Upper lobe of left lung (tissue), 6 donors: ENCODE measurements around the gene LHFPL3. TPM values are rescaled to one million over a fixed set of nuclear protein-coding genes. Genes with fewer than 3 reads are reported as not detected.

Source experiments
- ATAC-seq, 2 donors: fragments of 200-7000 bp; cut with Tn5 transposase; one replicate each; pipeline ENCODE4 v1.9.1; 2022; ENCODE audit warnings: mild to moderate bottlenecking in 2 of 2, moderate library complexity in 2 of 2; ENCODE audit not compliant: low FRiP score in 2 of 2
- DNase-seq, 2 donors: peaks; one replicate each; pipeline ENCODE4 v3.0.0-alpha.2; 2019 to 2020
- H3K27ac ChIP-seq, 4 donors: fragments of 200-600 bp; sonication (generic); one replicate each; pipeline ENCODE4 v1.5.1; 2016 to 2019
- H3K27me3 ChIP-seq, 4 donors: fragments of 200-600 bp; sonication (generic); one replicate each; pipeline ENCODE4 v1.5.1; 2017 to 2019
- H3K36me3 ChIP-seq, 4 donors: fragments of 200-600 bp; sonication (generic); one replicate each; pipeline ENCODE4 v1.5.1; 2016 to 2019
- H3K4me1 ChIP-seq, 4 donors: fragments of 200-600 bp; sonication (generic); one replicate each; pipeline ENCODE4 v1.5.1; 2018 to 2019
- H3K4me3 ChIP-seq, 4 donors: fragments of 200-600 bp; sonication (generic); one replicate each; pipeline ENCODE4 v1.5.1; 2017 to 2019; ENCODE audit warnings: mild to moderate bottlenecking in 2 of 4, moderate library complexity in 1 of 4
- H3K9me3 ChIP-seq, 4 donors: fragments of 200-600 bp; sonication (generic); one replicate each; pipeline ENCODE4 v1.5.1; 2018 to 2019
- EP300 ChIP-seq, 4 donors: sonication (generic); formaldehyde crosslinking; IDR thresholded peaks; one replicate each; pipeline ENCODE4 v1.5.1; 2017; ENCODE audit warnings: antibody characterized with exemption in 4 of 4, control low read depth in 2 of 4
- POLR2A ChIP-seq, 4 donors: fragments of 450-650 bp; IDR thresholded peaks; one replicate each; pipeline ENCODE4 v1.5.1; 2016 to 2017; ENCODE audit warnings: antibody characterized with exemption in 4 of 4, mild to moderate bottlenecking in 2 of 4
- POLR2AphosphoS5 ChIP-seq, 2 donors: sonication (generic); formaldehyde crosslinking; IDR thresholded peaks; one replicate each; pipeline ENCODE4 v1.5.1; 2017; ENCODE audit warnings: antibody characterized with exemption in 2 of 2
- WGBS, 2 donors: methylation state at CpG; one replicate each; pipeline ENCODE4 v1.1.5; 2017 to 2018; 5-methylcytosine and 5-hydroxymethylcytosine counted together
- total RNA-seq, 6 donors: library from RNA; depleted of rRNA in 4 of 6; stranded (reverse); fragments of >200 nt in 4 of 6; gene quantifications; one replicate each; pipeline versions ENCODE4 v1.1.0 to v1.2.1, GENCODE V29; 2016 to 2021
- TF ChIP-seq, protein P1 (sequence below), 6 experiments: fragments of 450-650 bp in 4 of 6; fragments of 200-600 bp in 2 of 6; sonication (generic) in 2 of 6; IDR thresholded peaks; one replicate each; pipeline ENCODE4 v1.5.1; 2016 to 2019; ENCODE audit warnings: antibody characterized with exemption in 6 of 6
- donor health status: DM: no; HTN: no; CAD: no; lungs with moderate emphysema.
- donor health status: DM: no; HTN: yes; CAD: no; lungs with severe emphysema.

LHFPL3 gene
- total RNA-seq, 6 donors from 2014 or later, result not detected

DNA sequence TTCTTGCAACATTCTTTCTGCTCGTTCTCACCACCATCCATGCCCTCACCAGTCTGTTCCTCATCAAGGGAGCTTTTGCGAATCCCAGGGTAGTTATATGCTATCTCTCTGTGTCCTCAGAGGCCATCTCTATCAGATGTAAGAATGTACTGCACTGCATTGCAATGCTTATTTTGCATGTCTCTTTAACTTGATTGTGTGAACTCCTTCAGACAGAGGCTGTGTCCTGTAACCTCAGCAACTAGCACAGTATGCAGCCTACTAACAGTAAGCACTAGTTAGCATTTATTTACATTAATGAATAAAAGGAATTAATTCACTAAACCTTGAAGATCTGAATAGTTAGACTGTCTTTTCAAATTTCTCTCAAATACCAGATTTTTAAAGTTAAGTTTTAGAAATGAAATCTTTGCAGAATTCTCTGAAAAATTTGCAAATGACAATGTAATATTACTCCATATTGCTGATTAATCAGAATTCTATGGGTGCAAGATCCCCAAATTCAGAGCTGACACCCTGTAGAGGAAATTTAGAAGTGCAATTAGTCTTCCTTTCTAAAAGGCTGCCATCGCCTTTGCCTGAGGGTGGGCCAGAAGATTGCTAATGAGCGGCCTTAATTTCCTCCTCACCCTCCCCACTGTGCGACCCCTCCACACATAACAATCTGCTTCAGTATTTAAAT lies 10.3 kb upstream of the LHFPL3 start:
- no peak for TF ChIP-seq EP300 (IDR thresholded peaks at IDR 0.05)
- TF ChIP-seq, protein P1, sequence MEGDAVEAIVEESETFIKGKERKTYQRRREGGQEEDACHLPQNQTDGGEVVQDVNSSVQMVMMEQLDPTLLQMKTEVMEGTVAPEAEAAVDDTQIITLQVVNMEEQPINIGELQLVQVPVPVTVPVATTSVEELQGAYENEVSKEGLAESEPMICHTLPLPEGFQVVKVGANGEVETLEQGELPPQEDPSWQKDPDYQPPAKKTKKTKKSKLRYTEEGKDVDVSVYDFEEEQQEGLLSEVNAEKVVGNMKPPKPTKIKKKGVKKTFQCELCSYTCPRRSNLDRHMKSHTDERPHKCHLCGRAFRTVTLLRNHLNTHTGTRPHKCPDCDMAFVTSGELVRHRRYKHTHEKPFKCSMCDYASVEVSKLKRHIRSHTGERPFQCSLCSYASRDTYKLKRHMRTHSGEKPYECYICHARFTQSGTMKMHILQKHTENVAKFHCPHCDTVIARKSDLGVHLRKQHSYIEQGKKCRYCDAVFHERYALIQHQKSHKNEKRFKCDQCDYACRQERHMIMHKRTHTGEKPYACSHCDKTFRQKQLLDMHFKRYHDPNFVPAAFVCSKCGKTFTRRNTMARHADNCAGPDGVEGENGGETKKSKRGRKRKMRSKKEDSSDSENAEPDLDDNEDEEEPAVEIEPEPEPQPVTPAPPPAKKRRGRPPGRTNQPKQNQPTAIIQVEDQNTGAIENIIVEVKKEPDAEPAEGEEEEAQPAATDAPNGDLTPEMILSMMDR (IDR thresholded peaks at IDR 0.05), result no peak
- no peak for TF ChIP-seq POLR2A (IDR thresholded peaks at IDR 0.05)
- no peak for TF ChIP-seq POLR2AphosphoS5 (IDR thresholded peaks at IDR 0.05)
- Histone ChIP-seq H3K4me3 (no peak overlapping the region), H3K27me3 (no peaks in the 10 kb centered on the region), H3K36me3 (no peaks in the 10 kb centered on the region), H3K9me3 (no peaks in the 10 kb centered on the region), H3K4me1 (no peaks in the 10 kb centered on the region), H3K27ac (no peak overlapping the region)
- DNase-seq, result no peak
- ATAC-seq, result no peak
- WGBS, 2 donors, result 72 to 80% methylated on average over 5 of the region's 5 CpGs

DNA sequence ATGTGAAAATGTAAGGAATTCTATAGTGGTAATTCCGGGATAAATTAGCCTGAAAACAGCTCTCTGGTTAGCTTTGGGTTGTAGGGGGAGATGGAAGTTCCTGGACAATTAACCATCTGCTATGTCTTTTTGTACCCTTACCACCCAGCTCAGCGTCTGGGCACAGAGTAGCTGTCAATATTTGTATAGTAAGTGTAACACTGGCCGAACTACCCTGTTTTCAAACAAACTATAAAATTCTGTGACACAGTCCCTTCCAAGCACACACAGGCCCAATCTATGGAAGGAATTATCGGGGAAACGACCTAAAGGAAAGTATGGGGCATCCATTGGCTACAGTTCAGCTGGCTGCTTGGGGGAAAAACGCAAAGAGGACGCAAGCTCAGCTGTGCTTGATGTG lies 869 bp upstream of the LHFPL3 start:
- Histone ChIP-seq H3K4me3 (no peak overlapping the region), H3K9me3 (no peaks in the 10 kb centered on the region), H3K36me3 (no peaks in the 10 kb centered on the region), H3K4me1 (peaks cover 5 to 17% (median 8%) of the 10 kb centered on the region in 4 donors), H3K27me3 (peaks cover 0 to 17% (median 7%) of the 10 kb centered on the region in 4 donors), H3K27ac (no peak overlapping the region)
- 23 to 44% methylated on average over 7 of the region's 7 CpGs for WGBS, 2 donors
- no peak for ATAC-seq
- TF ChIP-seq, protein P1 (IDR thresholded peaks at IDR 0.05), result no peak
- TF ChIP-seq EP300 (IDR thresholded peaks at IDR 0.05) (no peak), POLR2AphosphoS5 (IDR thresholded peaks at IDR 0.05) (no peak), POLR2A (IDR thresholded peaks at IDR 0.05) (no peak)
- no peak for DNase-seq

DNA sequence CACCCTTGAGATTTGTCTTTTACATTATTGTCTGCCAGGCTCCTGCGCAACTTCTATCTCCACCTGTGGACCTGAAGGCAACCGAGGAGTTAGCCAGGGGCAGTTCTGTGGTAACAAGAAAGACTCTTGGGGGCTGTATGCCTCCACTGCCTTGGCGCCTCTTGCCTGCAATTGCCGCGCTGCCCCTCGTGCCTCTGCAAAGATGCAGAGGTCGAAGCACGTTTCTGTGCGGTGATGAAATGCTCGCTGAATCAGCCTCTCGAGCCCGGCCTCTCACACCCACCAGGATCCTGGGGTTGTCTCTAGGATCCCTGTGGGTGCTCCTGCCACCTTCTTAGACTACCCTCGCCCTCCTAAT lies 486 bp upstream of the LHFPL3 start:
- 6 to 12% methylated on average over 7 to 13 of the region's 13 CpGs for WGBS, 2 donors
- no peak overlapping the region for H3K4me3 ChIP-seq
- no peaks in the 10 kb centered on the region for H3K36me3 ChIP-seq
- H3K4me1 ChIP-seq, result peaks cover 5 to 17% (median 8%) of the 10 kb centered on the region in 4 donors
- no peaks in the 10 kb centered on the region for H3K9me3 ChIP-seq
- DNase-seq (peak in 1 of 2 donors; percentile 37), ATAC-seq (no peak)
- no peak overlapping the region for H3K27ac ChIP-seq
- peaks cover 0 to 17% (median 7%) of the 10 kb centered on the region in 4 donors for H3K27me3 ChIP-seq
- TF ChIP-seq, protein P1 (IDR thresholded peaks at IDR 0.05), result no peak
- TF ChIP-seq EP300 (IDR thresholded peaks at IDR 0.05) (no peak), POLR2A (IDR thresholded peaks at IDR 0.05) (no peak), POLR2AphosphoS5 (IDR thresholded peaks at IDR 0.05) (no peak)

DNA sequence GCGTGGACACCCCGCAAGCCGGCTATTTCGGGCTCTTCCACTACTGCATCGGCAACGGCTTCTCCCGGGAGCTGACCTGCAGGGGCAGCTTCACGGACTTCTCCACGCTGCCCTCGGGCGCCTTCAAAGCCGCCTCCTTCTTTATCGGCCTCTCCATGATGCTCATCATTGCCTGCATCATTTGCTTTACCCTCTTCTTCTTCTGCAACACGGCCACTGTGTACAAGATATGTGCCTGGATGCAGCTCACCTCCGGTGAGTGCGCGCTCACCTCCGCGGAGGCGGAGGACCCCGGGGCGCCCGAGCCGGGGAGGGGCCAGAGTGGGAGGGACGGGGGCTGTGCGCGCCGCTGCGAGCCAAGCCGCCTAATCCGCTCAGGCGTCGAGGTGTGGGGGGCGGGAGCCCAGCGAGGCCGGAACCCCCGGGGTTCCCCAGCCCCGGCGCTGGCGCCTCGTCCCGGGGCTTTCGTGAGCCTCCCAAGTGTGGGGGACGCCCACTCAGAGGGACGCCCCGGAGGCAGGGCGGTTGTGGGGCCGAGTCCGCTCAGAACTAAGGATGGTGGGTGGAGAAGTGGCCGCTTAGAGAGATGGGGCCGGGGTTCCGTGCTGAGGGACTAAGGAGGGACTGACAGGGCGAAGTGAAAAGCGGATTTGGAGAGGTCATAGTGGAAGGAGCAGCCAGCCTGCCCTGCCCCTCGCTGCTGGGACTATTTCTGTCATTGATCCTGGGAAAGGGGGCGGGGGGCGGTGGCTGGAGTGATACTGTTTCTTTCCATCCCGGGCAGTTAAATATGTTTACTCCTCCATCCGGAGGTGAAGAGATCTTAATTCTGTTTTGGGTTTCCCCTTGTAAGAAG lies 795 bp downstream of the LHFPL3 start:
- no peaks in the 10 kb centered on the region for H3K36me3 ChIP-seq
- ATAC-seq (peak in 1 of 2 donors; percentile 34), DNase-seq (peak in 1 of 2 donors; percentile 76)
- no peaks in the 10 kb centered on the region for H3K9me3 ChIP-seq
- peaks cover 0 to 17% (median 7%) of the 10 kb centered on the region in 4 donors for H3K27me3 ChIP-seq
- 1 to 2% methylated on average over 31 to 58 of the region's 59 CpGs for WGBS, 2 donors
- H3K27ac ChIP-seq, result no peak overlapping the region
- H3K4me1 ChIP-seq, result peaks cover 5 to 17% (median 8%) of the 10 kb centered on the region in 4 donors
- no peak overlapping the region for H3K4me3 ChIP-seq
- TF ChIP-seq, protein P1 (IDR thresholded peaks at IDR 0.05), result no peak
- no peak for TF ChIP-seq EP300 (IDR thresholded peaks at IDR 0.05)
- no peak for TF ChIP-seq POLR2A (IDR thresholded peaks at IDR 0.05)
- TF ChIP-seq POLR2AphosphoS5 (IDR thresholded peaks at IDR 0.05), result no peak
